Measurements from ENCODE around the gene TANC2. TPM values are rescaled to one million over a fixed set of nuclear protein-coding genes. Genes with fewer than 3 reads are reported as not detected.

Gene TANC2
- total and polyA plus RNA-seq, 2 donors (not counting 3 experiments of a cell fraction or from before 2014, with no cell fraction given) = 7.9 to 30.8 TPM

GRCh38 chr17:62966426-62967204 is 580 bp downstream of the TANC2 start:
- H3K9ac ChIP-seq (replicated peaks; ENCODE audit: extremely low read depth, insufficient read depth, low read length) = peak overlapping the region; percentile 33
- BruUV-seq (replicated peaks) = no TSS peak
- ChIA-PET POLR2A (no interaction called here), CTCF (interaction anchor here (1.4 to 4.5 kb wide), 4 partner anchors 238 to 414 kb away, joined by 3 to 25 read pairs (median 8); no protein-coding TSS in a partner anchor)
- no peak overlapping the region for H3K27ac ChIP-seq (ENCODE audit: insufficient read depth, low read depth, low read length)
- H3K36me3 ChIP-seq (ENCODE audit: control insufficient read depth in 2 of 2, extremely low read depth in 1 of 2, insufficient read depth in 2 of 2, low read length in 2 of 2) = no peaks in the 10 kb centered on the region
- peak overlapping the region; percentile 76 for H3K4me2 ChIP-seq (ENCODE audit: insufficient read depth, low read length)
- H3K4me3 ChIP-seq (replicated peaks in 1 of 3; ENCODE audit: insufficient read depth in 1 of 3, low read depth in 1 of 3, low read length in 3 of 3) = peak overlapping the region; percentile 63 to 85 (median 77)
- H4K20me1 ChIP-seq (replicated peaks; ENCODE audit: control insufficient read depth, extremely low read depth, insufficient read depth, low read length) = no peaks in the 10 kb centered on the region
- dilution Hi-C loops (cut with MboI; ENCODE audit: extremely low pct_ligation_motif_present, low sequenced_read_pairs) = no loop called here
- H3K27me3 ChIP-seq (ENCODE audit: control insufficient read depth in 2 of 2, insufficient read depth in 2 of 2, low read length in 2 of 2) = peaks cover 0 to 2% of the 10 kb centered on the region in 2 experiments
- TF ChIP-seq MAX (IDR thresholded peaks at IDR 0.05; ENCODE audit: insufficient read depth, insufficient read length) = no peak
- no peak for TF ChIP-seq POLR2A (IDR thresholded peaks at IDR 0.05; ENCODE audit: low read depth, low read length)
- TF ChIP-seq CTCF (IDR thresholded peaks at IDR 0.05; ENCODE audit: extremely low read depth in 1 of 2, insufficient read depth in 1 of 2, low read depth in 1 of 2, low read length in 2 of 2) = no peak
- TF ChIP-seq FOS (IDR thresholded peaks at IDR 0.05; ENCODE audit: borderline replicate concordance, insufficient read depth, low read length) = no peak
- no peak for TF ChIP-seq JUN (IDR thresholded peaks at IDR 0.05; ENCODE audit: borderline replicate concordance, insufficient read depth, insufficient read length, low read depth)
- DNase-seq (ENCODE audit: low read depth, low spot score) (peak; percentile 32), FAIRE-seq (no peak)
- peak overlapping the region; percentile 87 for H2AFZ ChIP-seq (ENCODE audit: low read depth, low read length)
- H3K9me1 ChIP-seq (replicated peaks; ENCODE audit: control insufficient read depth, extremely low read depth, insufficient read depth, low read length) = no peaks in the 10 kb centered on the region
- intact Hi-C loops (cut with micrococcal nuclease) = loop anchor here (2.0 kb wide), 1 partner anchor 74 kb away; no protein-coding TSS in a partner anchor
- no peaks in the 10 kb centered on the region for H3K79me2 ChIP-seq (ENCODE audit: control insufficient read depth, insufficient read depth, low read length)
- H3K9me3 ChIP-seq (replicated peaks; ENCODE audit: control insufficient read depth, insufficient read depth, low read length) = no peaks in the 10 kb centered on the region
- H3K4me1 ChIP-seq (ENCODE audit: control insufficient read depth, extremely low read depth, insufficient read depth, low read length) = peaks cover 19% of the 10 kb centered on the region
